IMR-90 (cell line): ENCODE measurements around the gene SEC16A. TPM values are rescaled to one million over a fixed set of nuclear protein-coding genes. Genes with fewer than 3 reads are reported as not detected.

Experiments
- ATAC-seq: fragments of 200-7000 bp; cut with Tn5 transposase; 2 replicates; pipeline ENCODE4 v1.9.1; 2020; ENCODE audit warnings: low read depth, mild to moderate bottlenecking, moderate library complexity
- BruUV-seq: library from RNA; stranded (reverse); fragments of 400-500 nt; replicated peaks from 2 replicates; lab custom pipeline; 2021; lab: Mats Ljungman, UMichigan
- CTCF ChIA-PET: fragments of 300-600 bp; formaldehyde crosslinking; extraction: SDS; loops from one replicate; lab custom pipeline; 2021; ENCODE audit warnings: antibody characterized with exemption; lab: Yijun Ruan, JAX
- POLR2A ChIA-PET: fragments of 300-600 bp; sonication (Branson Sonifier 250); formaldehyde crosslinking; loops from one replicate; lab custom pipeline; 2022; ENCODE audit warnings: antibody characterized with exemption; ENCODE audit not compliant: unreplicated experiment; lab: Charles Lee
- DNase-seq: peaks from one replicate; pipeline ENCODE4 v3.0.0; 2013
- H2AFZ ChIP-seq: replicated peaks from 2 replicates; pipeline ENCODE3; 2013; ENCODE audit warnings: low read length, mild to moderate bottlenecking; ENCODE audit not compliant: poor library complexity
- H2AK5ac ChIP-seq: 2 replicates; pipeline ENCODE4 v1.6.1; 2013; ENCODE audit warnings: low read depth, low read length, inconsistent platforms
- H2AK9ac ChIP-seq: replicated peaks from 2 replicates; pipeline ENCODE3; 2013; ENCODE audit warnings: mild to moderate bottlenecking, low read depth, low read length, moderate library complexity; ENCODE audit not compliant: poor library complexity
- H2BK120ac ChIP-seq: 2 replicates; pipeline ENCODE4 v1.6.1; 2013; ENCODE audit warnings: low read depth, low read length, inconsistent platforms
- H2BK15ac ChIP-seq: 3 replicates; pipeline ENCODE4 v1.6.1; 2013; ENCODE audit warnings: low read depth, low read length, inconsistent platforms
- H2BK20ac ChIP-seq: 2 replicates; pipeline ENCODE4 v1.6.1; 2013; ENCODE audit warnings: low read depth, mild to moderate bottlenecking, inconsistent platforms, low read length, moderate library complexity
- H2BK5ac ChIP-seq: 2 replicates; pipeline ENCODE4 v1.6.1; 2013; ENCODE audit warnings: mild to moderate bottlenecking, low read depth, low read length, inconsistent platforms; ENCODE audit not compliant: poor library complexity, severe bottlenecking
- H3K14ac ChIP-seq: replicated peaks from 2 replicates; pipeline ENCODE4 v1.6.1; 2013; ENCODE audit warnings: low read depth, low read length, inconsistent platforms
- H3K18ac ChIP-seq: 2 replicates; pipeline ENCODE4 v1.6.1; 2013; ENCODE audit warnings: low read depth, low read length, control low read depth
- H3K23ac ChIP-seq: 2 replicates; pipeline ENCODE4 v1.6.1; 2013; ENCODE audit warnings: low read depth, low read length, inconsistent platforms
- H3K27ac ChIP-seq: 2 replicates; pipeline ENCODE4 v1.5.1; 2013; ENCODE audit warnings: mild to moderate bottlenecking, control low read depth, low read length; ENCODE audit not compliant: insufficient read depth
- H3K27me3 ChIP-seq: 2 replicates; pipeline ENCODE4 v1.6.1; 2013; ENCODE audit warnings: low read length; ENCODE audit not compliant: control insufficient read depth, insufficient read depth
- H3K36me3 ChIP-seq: 2 replicates; pipeline ENCODE4 v1.6.1; 2013; ENCODE audit warnings: low read length, mixed read lengths; ENCODE audit not compliant: control insufficient read depth, insufficient read depth
- H3K4ac ChIP-seq: 2 replicates; pipeline ENCODE4 v1.6.1; 2013; ENCODE audit warnings: low read depth, low read length, inconsistent platforms
- H3K4me1 ChIP-seq: 2 replicates; pipeline ENCODE4 v1.6.1; 2013; ENCODE audit warnings: low read length, mixed read lengths; ENCODE audit not compliant: control insufficient read depth, insufficient read depth
- H3K4me2 ChIP-seq: 2 replicates; pipeline ENCODE4 v1.6.1; 2013; ENCODE audit warnings: low read depth, mild to moderate bottlenecking, control low read depth, low read length, moderate library complexity
- H3K4me3 ChIP-seq: 2 replicates; pipeline ENCODE4 v1.5.1; 2013; ENCODE audit warnings: low read depth, mild to moderate bottlenecking, control low read depth, low read length, moderate library complexity; ENCODE audit not compliant: insufficient read depth
- H3K56ac ChIP-seq: 2 replicates; pipeline ENCODE4 v1.6.1; 2013; ENCODE audit warnings: low read length, inconsistent platforms; ENCODE audit not compliant: insufficient read depth; ENCODE audit errors: extremely low read depth
- H3K79me1 ChIP-seq, 2 experiments: 2 replicates each; pipeline ENCODE4 v1.6.1; 2013; ENCODE audit warnings: low read length in 2 of 2, inconsistent platforms in 1 of 2, low read depth in 1 of 2
- H3K9ac ChIP-seq: 2 replicates; pipeline ENCODE4 v1.6.1; 2013; ENCODE audit warnings: low read depth, low read length, control low read depth
- H3K9me1 ChIP-seq: 2 replicates; pipeline ENCODE4 v1.6.1; 2013; ENCODE audit warnings: low read length, inconsistent platforms; ENCODE audit not compliant: insufficient read depth
- H3K9me3 ChIP-seq: 2 replicates; pipeline ENCODE4 v1.6.1; 2013; ENCODE audit warnings: low read length; ENCODE audit not compliant: control insufficient read depth, insufficient read depth
- H4K20me1 ChIP-seq: 2 replicates; pipeline ENCODE4 v1.6.1; 2013; ENCODE audit warnings: low read length, inconsistent platforms; ENCODE audit not compliant: insufficient read depth
- H4K5ac ChIP-seq: 2 replicates; pipeline ENCODE4 v1.6.1; 2013; ENCODE audit warnings: mild to moderate bottlenecking, low read depth, low read length, control low read depth
- H4K8ac ChIP-seq, 2 experiments: 2 replicates each; pipeline ENCODE4 v1.6.1; 2013; ENCODE audit warnings: low read depth in 2 of 2, low read length in 2 of 2, control low read depth in 1 of 2, inconsistent platforms in 1 of 2
- H4K91ac ChIP-seq: 2 replicates; pipeline ENCODE4 v1.6.1; 2013; ENCODE audit warnings: low read depth, low read length, inconsistent platforms; ENCODE audit not compliant: insufficient read depth
- BHLHE40 ChIP-seq: fragments of 150-350 bp; IDR thresholded peaks from 2 replicates; pipeline ENCODE4 v1.6.1; 2016; ENCODE audit warnings: mild to moderate bottlenecking, low read depth, low read length
- CEBPB ChIP-seq: IDR thresholded peaks from 2 replicates; pipeline ENCODE4 v1.6.1; 2012; ENCODE audit warnings: low read depth, low read length, improper control_type of control experiment
- CHD1 ChIP-seq: IDR thresholded peaks from 2 replicates; pipeline ENCODE4 v1.6.1; 2012; ENCODE audit warnings: low read depth, low read length, improper control_type of control experiment
- CTCF ChIP-seq: conservative IDR thresholded peaks from 2 replicates; pipeline ENCODE4 v1.5.1; 2012; ENCODE audit warnings: mild to moderate bottlenecking, low read depth, low read length, improper control_type of control experiment
- FOS ChIP-seq: fragments of 150-350 bp; IDR thresholded peaks from 2 replicates; pipeline ENCODE4 v1.6.1; 2016; ENCODE audit warnings: low read depth, low read length
- MAFK ChIP-seq: IDR thresholded peaks from 2 replicates; pipeline ENCODE4 v1.6.1; 2012; ENCODE audit warnings: low read depth, low read length, improper control_type of control experiment
- MAZ ChIP-seq: IDR thresholded peaks from 2 replicates; pipeline ENCODE4 v1.6.1; 2012; ENCODE audit warnings: low read depth, mild to moderate bottlenecking, low read length, improper control_type of control experiment, moderate library complexity, borderline replicate concordance
- MXI1 ChIP-seq: IDR thresholded peaks from 2 replicates; pipeline ENCODE4 v1.6.1; 2012; ENCODE audit warnings: low read depth, mild to moderate bottlenecking, low read length, moderate library complexity, borderline replicate concordance
- POLR2A ChIP-seq: IDR thresholded peaks from 2 replicates; pipeline ENCODE4 v1.6.1; 2012; ENCODE audit warnings: mild to moderate bottlenecking, low read depth, low read length
- RAD21 ChIP-seq: IDR thresholded peaks from 2 replicates; pipeline ENCODE4 v1.6.1; 2012; ENCODE audit warnings: low read length, improper control_type of control experiment
- RCOR1 ChIP-seq: IDR thresholded peaks from 2 replicates; pipeline ENCODE4 v1.6.1; 2012; ENCODE audit warnings: mild to moderate bottlenecking, low read length, improper control_type of control experiment; ENCODE audit not compliant: insufficient replicate concordance
- RFX5 ChIP-seq: IDR thresholded peaks from 2 replicates; pipeline ENCODE4 v1.8.0; 2012; ENCODE audit warnings: low read depth, mild to moderate bottlenecking, low read length, moderate library complexity
- SMC3 ChIP-seq: fragments of 150-350 bp; IDR thresholded peaks from 2 replicates; pipeline ENCODE4 v1.6.1; 2016; ENCODE audit warnings: low read depth, mild to moderate bottlenecking, antibody characterized with exemption, low read length, moderate library complexity
- WGBS, 2 experiments: methylation state at CpG; one replicate each; pipeline versions ENCODE4 v1.1.5 to v1.1.7; 2013; ENCODE audit warnings: missing lambda C conversion rate in 2 of 2; ENCODE audit not compliant: insufficient read length in 1 of 2; ENCODE audit errors: extremely low coverage in 2 of 2; 5-methylcytosine and 5-hydroxymethylcytosine counted together
- dilution Hi-C: fragments of 300-500 bp; cut with HindIII; formaldehyde crosslinking; loops from one replicate; pipeline ENCODE4 v1.14.3; 2018; ENCODE audit warnings: low sequenced_read_pairs; ENCODE audit not compliant: unreplicated experiment
- in situ Hi-C: fragments of 300-500 bp; cut with MboI; formaldehyde crosslinking; loops from 3 replicates; pipeline ENCODE4 v1.14.3; 2019; ENCODE audit warnings: low sequenced_read_pairs, inconsistent platforms, mixed read lengths
- intact Hi-C: fragments of 100-400 bp; cut with micrococcal nuclease; formaldehyde crosslinking; loops from 2 replicates; pipeline ENCODE4 v1.10.0; 2022
- polyA plus RNA-seq, 3 experiments: library from polyadenylated mRNA; depleted of rRNA; stranded (reverse); fragments of >200 nt; gene quantifications; 2 replicates each; pipeline ENCODE4 v1.2.3, GENCODE V29; 2012; ENCODE audit warnings: low replicate concordance in 1 of 3
- total RNA-seq: library from RNA; depleted of rRNA; stranded (reverse); fragments of >200 nt; gene quantifications from 2 replicates; pipeline ENCODE4 v1.2.3, GENCODE V29; 2012
- TF ChIP-seq, protein P1 (sequence below): fragments of 150-350 bp; IDR thresholded peaks from 2 replicates; pipeline ENCODE4 v1.6.1; 2016; ENCODE audit warnings: low read depth, mild to moderate bottlenecking, low read length, moderate library complexity, borderline replicate concordance
- TF ChIP-seq, protein P2 (sequence below): fragments of 150-350 bp; IDR thresholded peaks from 2 replicates; pipeline ENCODE4 v1.6.1; 2017; ENCODE audit warnings: mild to moderate bottlenecking, antibody characterized with exemption, low read length, low read depth

Gene SEC16A
- total and polyA plus RNA-seq, 2 of the 4 experiments (the other 2 are of a cell fraction): 12.2 to 48.1 TPM

DNA sequence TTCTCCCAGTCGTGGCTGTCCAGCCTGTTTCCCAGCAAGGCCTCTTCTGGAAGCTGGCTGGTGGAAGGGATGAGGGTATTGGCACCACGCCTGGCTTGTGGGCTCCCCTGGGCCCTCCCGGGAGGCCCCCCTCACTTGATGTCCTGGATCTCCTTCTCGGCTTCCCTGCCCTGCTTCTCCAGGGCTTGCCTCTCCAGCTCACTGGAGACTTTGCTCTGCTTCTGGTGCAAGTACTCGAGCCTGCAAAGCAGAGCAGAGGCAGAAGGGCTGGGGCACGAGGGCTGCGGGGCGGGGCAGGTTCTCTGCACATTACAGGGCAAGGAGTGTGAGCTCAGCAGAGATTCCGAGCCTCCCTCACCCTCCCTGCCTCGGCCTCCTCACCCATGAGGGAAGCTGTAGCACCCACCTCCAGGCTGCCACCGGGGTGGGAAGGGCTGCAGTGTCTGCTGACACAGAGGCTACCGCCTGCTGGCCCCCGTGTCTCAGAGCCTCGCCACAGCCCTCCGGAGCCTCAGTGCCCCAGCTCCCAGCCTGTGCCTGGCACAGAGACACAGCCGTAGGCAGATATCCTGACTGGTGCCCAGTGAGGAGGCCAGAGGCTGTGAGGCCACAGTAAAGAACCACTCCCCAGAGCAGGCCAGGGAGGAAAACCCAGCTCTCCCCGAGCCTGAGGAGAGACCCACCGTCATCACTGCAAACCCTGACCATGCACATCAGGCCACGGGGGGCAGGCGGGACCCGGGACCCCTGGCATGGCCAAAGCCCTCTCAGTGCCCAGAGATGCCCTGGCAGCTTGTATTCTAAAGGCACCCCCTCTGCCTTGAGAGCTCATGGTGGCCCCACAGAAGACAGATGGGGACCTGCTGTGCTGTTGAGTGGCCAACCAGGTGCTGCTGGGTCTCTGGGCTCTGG is 90.0 kb downstream of the SEC16A start:
- no peak overlapping the region for H3K23ac ChIP-seq
- H4K91ac ChIP-seq: no peak overlapping the region
- no peak overlapping the region for H4K5ac ChIP-seq
- H2BK20ac ChIP-seq: no peak overlapping the region
- H3K27ac ChIP-seq: no peak overlapping the region
- no peaks in the 10 kb centered on the region for H3K4me1 ChIP-seq
- intact Hi-C loops (no loop called here), in situ Hi-C loops (no loop called here), dilution Hi-C loops (no loop called here)
- ChIA-PET CTCF (no interaction called here), POLR2A (no interaction called here)
- H3K56ac ChIP-seq: no peak overlapping the region
- DNase-seq: no peak
- H2AFZ ChIP-seq: no peak overlapping the region
- no peaks in the 10 kb centered on the region for H3K9me1 ChIP-seq
- no peak overlapping the region for H2BK5ac ChIP-seq
- BruUV-seq: no TSS peak
- no peaks in the 10 kb centered on the region for H3K27me3 ChIP-seq
- peaks cover 74% of the 10 kb centered on the region for H3K36me3 ChIP-seq
- no peak overlapping the region for H3K4ac ChIP-seq
- H2BK15ac ChIP-seq: no peak overlapping the region
- no peak overlapping the region for H2AK5ac ChIP-seq
- H2AK9ac ChIP-seq: no peak overlapping the region
- no peaks in the 10 kb centered on the region for H3K9me3 ChIP-seq
- no peak overlapping the region for H3K4me2 ChIP-seq
- no peak overlapping the region for H3K9ac ChIP-seq
- 89% methylated on average over 9 of the region's 21 CpGs; no CpG with 5 or more reads in 1 of the 2 experiments for WGBS, 2 experiments
- H3K18ac ChIP-seq: no peak overlapping the region
- H4K8ac ChIP-seq: no peak overlapping the region
- H3K79me1 ChIP-seq: peaks cover 14 to 18% of the 10 kb centered on the region in 2 experiments
- H3K14ac ChIP-seq: no peak overlapping the region
- no peak for ATAC-seq
- H2BK120ac ChIP-seq: no peak overlapping the region
- H3K4me3 ChIP-seq: no peak overlapping the region
- peaks cover 3% of the 10 kb centered on the region; the same call in 1 of the 2 replicates for H4K20me1 ChIP-seq
- TF ChIP-seq, protein P1, sequence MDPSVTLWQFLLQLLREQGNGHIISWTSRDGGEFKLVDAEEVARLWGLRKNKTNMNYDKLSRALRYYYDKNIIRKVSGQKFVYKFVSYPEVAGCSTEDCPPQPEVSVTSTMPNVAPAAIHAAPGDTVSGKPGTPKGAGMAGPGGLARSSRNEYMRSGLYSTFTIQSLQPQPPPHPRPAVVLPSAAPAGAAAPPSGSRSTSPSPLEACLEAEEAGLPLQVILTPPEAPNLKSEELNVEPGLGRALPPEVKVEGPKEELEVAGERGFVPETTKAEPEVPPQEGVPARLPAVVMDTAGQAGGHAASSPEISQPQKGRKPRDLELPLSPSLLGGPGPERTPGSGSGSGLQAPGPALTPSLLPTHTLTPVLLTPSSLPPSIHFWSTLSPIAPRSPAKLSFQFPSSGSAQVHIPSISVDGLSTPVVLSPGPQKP: no peak
- TF ChIP-seq CTCF (no peak), RFX5 (no peak), FOS (no peak), CHD1 (no peak), CEBPB (no peak), RCOR1 (no peak), MAFK (no peak), MAZ (no peak), POLR2A (no peak), MXI1 (no peak), RAD21 (no peak), SMC3 (no peak), BHLHE40 (no peak)
- TF ChIP-seq, protein P2, sequence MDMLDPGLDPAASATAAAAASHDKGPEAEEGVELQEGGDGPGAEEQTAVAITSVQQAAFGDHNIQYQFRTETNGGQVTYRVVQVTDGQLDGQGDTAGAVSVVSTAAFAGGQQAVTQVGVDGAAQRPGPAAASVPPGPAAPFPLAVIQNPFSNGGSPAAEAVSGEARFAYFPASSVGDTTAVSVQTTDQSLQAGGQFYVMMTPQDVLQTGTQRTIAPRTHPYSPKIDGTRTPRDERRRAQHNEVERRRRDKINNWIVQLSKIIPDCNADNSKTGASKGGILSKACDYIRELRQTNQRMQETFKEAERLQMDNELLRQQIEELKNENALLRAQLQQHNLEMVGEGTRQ: no peak
